Liver (tissue), 9 donors: ENCODE measurements around the gene ZDHHC14. TPM values are rescaled to one million over a fixed set of nuclear protein-coding genes. Genes with fewer than 3 reads are reported as not detected.

Experiments used
- DNase-seq: peaks from one replicate; pipeline ENCODE4 v3.0.0-alpha.2; 2017; ENCODE audit warnings: low spot score
- H3K27ac ChIP-seq, 2 donors: one replicate each; pipeline ENCODE4 v1.7.0; 2013; ENCODE audit warnings: inconsistent platforms in 2 of 2, low read length in 2 of 2, control low read depth in 1 of 2, low read depth in 1 of 2, mild to moderate bottlenecking in 1 of 2
- H3K27me3 ChIP-seq, 4 donors: one replicate each; pipeline versions ENCODE4 v1.6.1 to v1.7.0; 2013; ENCODE audit warnings: low read length in 3 of 4, inconsistent platforms in 1 of 4, mild to moderate bottlenecking in 1 of 4, moderate library complexity in 1 of 4; ENCODE audit not compliant: control insufficient read depth in 4 of 4, insufficient read depth in 4 of 4
- H3K36me3 ChIP-seq, 4 donors: one replicate each; pipeline versions ENCODE4 v1.6.1 to v1.7.0; 2013; ENCODE audit warnings: low read length in 3 of 4, mild to moderate bottlenecking in 3 of 4, low read depth in 1 of 4, moderate library complexity in 1 of 4; ENCODE audit not compliant: control insufficient read depth in 4 of 4, insufficient read depth in 3 of 4
- H3K4me1 ChIP-seq, 4 donors: one replicate each; pipeline versions ENCODE4 v1.6.1 to v1.7.0; 2013; ENCODE audit warnings: low read length in 3 of 4, mild to moderate bottlenecking in 3 of 4, moderate library complexity in 1 of 4; ENCODE audit not compliant: control insufficient read depth in 4 of 4, insufficient read depth in 4 of 4
- H3K4me3 ChIP-seq, 3 donors: one replicate each; pipeline versions ENCODE4 v1.6.1 to v1.7.0; 2013; ENCODE audit warnings: low read length in 3 of 3, control low read depth in 1 of 3, low read depth in 1 of 3, mild to moderate bottlenecking in 1 of 3
- H3K9ac ChIP-seq, 2 donors: one replicate each; pipeline ENCODE4 v1.7.0; 2013; ENCODE audit warnings: low read length in 2 of 2, mild to moderate bottlenecking in 2 of 2, moderate library complexity in 2 of 2, control low read depth in 1 of 2, low read depth in 1 of 2
- H3K9me3 ChIP-seq, 4 donors: one replicate each; pipeline versions ENCODE4 v1.6.1 to v1.7.0; 2013; ENCODE audit warnings: low read length in 3 of 4; ENCODE audit not compliant: control insufficient read depth in 4 of 4
- ATF3 ChIP-seq: IDR thresholded peaks from 2 replicates; pipeline ENCODE4 v1.6.1; 2016; ENCODE audit warnings: antibody characterized with exemption
- CTCF ChIP-seq: fragments of 150-350 bp; IDR thresholded peaks from 2 replicates; pipeline ENCODE4 v1.5.1; 2017; ENCODE audit warnings: improper control_type of control experiment, low read depth, low read length; ENCODE audit not compliant: missing input control
- EGR1 ChIP-seq, 2 donors: IDR thresholded peaks; 2 replicates each; pipeline ENCODE4 v1.6.1; 2016 to 2018; ENCODE audit warnings: antibody characterized with exemption in 2 of 2, low read depth in 2 of 2
- HNF4A ChIP-seq, 2 donors: conservative IDR thresholded peaks; 2 replicates each; pipeline ENCODE4 v1.6.1; 2016; ENCODE audit warnings: antibody characterized with exemption in 2 of 2, mild to moderate bottlenecking in 2 of 2
- HNF4G ChIP-seq: IDR thresholded peaks from 2 replicates; pipeline ENCODE4 v1.6.1; 2016; ENCODE audit warnings: antibody characterized with exemption
- JUND ChIP-seq, 2 donors: IDR thresholded peaks; 2 replicates each; pipeline ENCODE4 v1.6.1; 2016; ENCODE audit warnings: antibody characterized with exemption in 2 of 2
- MAX ChIP-seq: IDR thresholded peaks from 2 replicates; pipeline ENCODE4 v1.6.1; 2016; ENCODE audit warnings: antibody characterized with exemption
- NR2F2 ChIP-seq: IDR thresholded peaks from 2 replicates; pipeline ENCODE4 v1.6.1; 2016; ENCODE audit warnings: antibody characterized with exemption
- RAD21 ChIP-seq, 2 donors: IDR thresholded peaks; 2 replicates each; pipeline ENCODE4 v1.6.1; 2016; ENCODE audit warnings: antibody characterized with exemption in 2 of 2, mild to moderate bottlenecking in 2 of 2
- REST ChIP-seq: IDR thresholded peaks from 2 replicates; pipeline ENCODE4 v1.6.1; 2016; ENCODE audit warnings: antibody characterized with exemption, mild to moderate bottlenecking
- RXRA ChIP-seq, 2 donors: IDR thresholded peaks; 2 replicates each; pipeline ENCODE4 v1.6.1; 2017 to 2018; ENCODE audit warnings: antibody characterized with exemption in 2 of 2, mild to moderate bottlenecking in 1 of 2
- SP1 ChIP-seq: IDR thresholded peaks from 2 replicates; pipeline ENCODE4 v1.6.1; 2018; ENCODE audit warnings: antibody characterized with exemption, mild to moderate bottlenecking
- TAF1 ChIP-seq: conservative IDR thresholded peaks from 2 replicates; pipeline ENCODE4 v1.6.1; 2016; ENCODE audit warnings: antibody characterized with exemption, mild to moderate bottlenecking
- ZBTB33 ChIP-seq: IDR thresholded peaks from 2 replicates; pipeline ENCODE4 v1.6.1; 2016; ENCODE audit warnings: antibody characterized with exemption
- WGBS: extraction: QIAGEN DNeasy Blood & Tissue Kit; methylation state at CpG from one replicate; pipeline ENCODE4 v1.1.7; 2013; 5-methylcytosine and 5-hydroxymethylcytosine counted together
- polyA plus RNA-seq, 2 donors: library from polyadenylated mRNA; stranded (reverse) in 1 of 2; unstranded in 1 of 2; fragments of 200-250 nt in 1 of 2; fragments of >200 nt in 1 of 2; fragmentation: Nextera tagmentation in 1 of 2; extraction: Ambion mirVana in 1 of 2; gene quantifications; one replicate each; pipeline versions ENCODE4 v1.2.1 to v1.2.3, GENCODE V29; 2013 to 2015
- total RNA-seq, 2 donors: library from RNA; depleted of rRNA; stranded (reverse); fragments of >200 nt; gene quantifications; one replicate each; pipeline ENCODE4 v1.2.3, GENCODE V29; 2014
- donor health status: healthy.
- donor health status: healthy.
- donor health status: healthy.
- donor health status: healthy.
- donor health status: healthy.

Gene ZDHHC14
- total and polyA plus RNA-seq, 4 donors, result 4.4 to 11.7 (median 8.4) TPM

- Histone ChIP-seq H3K27ac (no peak overlapping the region), H3K36me3 (peaks cover 0 to 2% (median 0%) of the 10 kb centered on the region in 4 donors), H3K4me3 (no peak overlapping the region), H3K27me3 (no peaks in the 10 kb centered on the region), H3K9ac (no peak overlapping the region), H3K9me3 (no peaks in the 10 kb centered on the region), H3K4me1 (no peaks in the 10 kb centered on the region)
- WGBS, result 82% methylated on average over 9 of the region's 9 CpGs
- DNase-seq, result no peak
- TF ChIP-seq ZBTB33 (no peak), ATF3 (no peak), HNF4G (no peak), SP1 (no peak), HNF4A (conservative IDR thresholded peaks at IDR 0.05) (no peak), MAX (no peak), EGR1 (IDR thresholded peaks at IDR 0.05; ENCODE audit: low read depth in 2 of 2) (no peak), JUND (IDR thresholded peaks at IDR 0.05) (no peak), NR2F2 (peak; percentile 84), CTCF (no peak), TAF1 (no peak), REST (no peak), RXRA (IDR thresholded peaks at IDR 0.05) (peak; percentile 12 to 63)
Measured at GRCh38 chr6:157606516-157606915, 225.5 kb downstream of the ZDHHC14 start.

GRCh38 chr6:157607317-157608109 lies 226.5 kb downstream of the ZDHHC14 start:
- H3K36me3 ChIP-seq, result peaks cover 0 to 2% (median 0%) of the 10 kb centered on the region in 4 donors
- H3K27me3 ChIP-seq, result no peaks in the 10 kb centered on the region
- no peaks in the 10 kb centered on the region for H3K9me3 ChIP-seq
- no peaks in the 10 kb centered on the region for H3K4me1 ChIP-seq
- H3K9ac ChIP-seq, result no peak overlapping the region
- WGBS, result 78% methylated on average over 12 of the region's 12 CpGs
- TF ChIP-seq JUND (IDR thresholded peaks at IDR 0.05), result no peak
- no peak for TF ChIP-seq RXRA (IDR thresholded peaks at IDR 0.05)
- TF ChIP-seq HNF4G, result no peak
- no peak for TF ChIP-seq TAF1
- TF ChIP-seq RAD21 (IDR thresholded peaks at IDR 0.05), result no peak
- no peak overlapping the region for H3K27ac ChIP-seq
- DNase-seq, result no peak
- no peak overlapping the region for H3K4me3 ChIP-seq
